NCI-H510A treated with DMSO at 0.1 percent for 48 hours (cell line): ENCODE data around the gene HECTD4.

Experiments
- DNase-seq: peaks from one replicate; lab custom pipeline; 2025; lab: John Stamatoyannopoulos, UW

HECTD4 gene

DNA sequence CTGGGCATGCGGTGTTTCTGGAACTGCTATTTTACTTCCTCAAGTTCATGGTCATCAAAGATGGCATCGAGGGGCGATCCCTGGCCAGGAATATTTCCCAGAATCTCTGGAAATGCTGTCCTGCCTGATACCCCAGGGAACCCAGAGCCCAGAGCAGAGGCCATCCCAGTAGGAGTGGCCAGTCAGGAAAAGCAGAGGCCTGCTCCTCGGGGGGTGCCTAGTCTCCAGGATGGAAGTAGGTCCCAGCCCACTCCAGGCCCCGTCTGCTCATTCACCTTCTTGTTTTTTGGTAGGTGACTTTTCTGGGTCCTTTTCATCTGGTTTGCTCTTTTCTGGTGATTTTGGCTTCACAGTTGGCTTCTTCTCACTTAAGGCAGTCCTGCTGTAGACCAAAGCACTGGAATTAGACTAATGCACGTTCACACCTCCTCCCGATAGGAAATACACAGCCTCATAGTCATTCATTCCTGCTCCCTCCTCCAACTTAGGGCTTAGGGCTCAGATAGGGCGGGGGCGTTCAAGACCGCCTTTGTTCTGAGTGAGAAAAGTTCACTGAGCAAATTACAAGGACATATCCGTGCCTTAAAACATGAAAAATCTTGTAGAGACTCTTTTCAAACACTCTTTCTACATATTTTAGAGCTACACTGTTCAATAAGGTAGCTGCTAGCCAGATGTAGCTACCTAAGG, 205.8 kb downstream of the HECTD4 start:
- no peak for DNase-seq

GRCh38 chr12:112175361-112176155, 206.7 kb downstream of the HECTD4 start:
- DNase-seq = no peak

DNA sequence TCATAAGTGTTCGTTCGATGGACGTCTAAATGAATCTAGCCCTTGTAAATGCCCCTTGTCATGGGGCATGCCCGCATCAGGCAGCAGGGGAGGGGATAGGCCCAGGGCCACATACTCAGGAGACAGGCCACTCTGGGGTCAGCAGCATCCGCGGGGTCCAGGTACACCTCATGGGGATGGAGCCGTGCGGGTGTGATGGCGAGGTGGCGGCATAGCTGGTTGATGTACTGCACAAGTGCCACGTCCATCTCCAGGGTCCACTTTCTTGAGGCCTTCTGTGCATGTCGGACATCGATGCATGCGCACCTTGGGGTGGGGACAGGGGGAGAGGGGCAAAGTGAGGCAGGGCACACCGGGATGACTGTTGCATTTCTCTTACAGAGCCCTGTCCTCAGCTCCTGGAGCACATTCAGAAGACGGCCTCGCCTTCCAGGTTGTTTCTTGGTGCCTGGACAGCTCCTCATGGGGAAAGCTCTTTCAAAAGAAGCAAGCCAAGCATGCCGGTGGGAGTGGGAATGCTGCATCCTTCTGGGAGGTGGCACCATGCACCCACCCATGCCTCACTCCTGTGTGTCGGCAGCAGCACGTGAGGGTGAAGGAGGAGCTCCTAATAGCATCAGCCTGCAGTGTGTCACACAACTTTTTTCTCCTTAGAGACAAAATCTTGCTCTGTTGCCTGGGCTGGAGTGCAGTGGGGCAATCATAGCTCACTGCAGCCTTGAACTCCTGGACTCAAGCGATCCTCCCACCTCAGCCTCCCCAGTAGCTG, 209.5 kb downstream of the HECTD4 start:
- no peak for DNase-seq

DNA sequence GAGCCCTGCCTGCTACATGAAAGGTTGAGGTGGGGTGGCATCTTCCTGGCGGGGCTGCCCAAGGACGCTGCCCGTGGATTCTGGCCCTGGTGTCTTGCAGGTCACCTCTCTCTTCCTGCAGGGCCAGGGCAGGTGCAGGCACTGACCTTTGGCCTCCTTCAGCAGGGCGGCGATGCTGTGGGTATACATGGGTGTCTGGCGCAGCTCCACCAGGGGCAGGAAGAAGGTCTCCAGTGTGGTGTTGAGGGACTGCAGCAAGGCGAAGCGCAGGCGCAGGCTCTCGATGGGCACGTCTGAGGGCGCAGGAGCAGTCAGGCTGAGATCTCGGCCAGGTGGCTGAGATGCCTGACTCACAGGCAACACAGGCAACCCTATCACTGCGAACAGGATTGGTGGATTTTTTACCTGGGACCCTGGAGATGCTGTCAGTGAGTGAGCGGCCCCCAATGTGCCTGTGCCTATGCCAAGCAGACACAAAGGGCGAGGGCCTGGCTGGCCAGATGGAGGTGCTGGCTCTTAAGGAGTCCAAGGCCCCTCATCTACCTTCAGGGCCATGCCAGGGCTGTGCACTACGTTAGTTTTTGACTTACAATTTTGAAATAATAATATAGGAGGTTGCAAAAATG, 211.1 kb downstream of the HECTD4 start:
- DNase-seq = no peak

DNA sequence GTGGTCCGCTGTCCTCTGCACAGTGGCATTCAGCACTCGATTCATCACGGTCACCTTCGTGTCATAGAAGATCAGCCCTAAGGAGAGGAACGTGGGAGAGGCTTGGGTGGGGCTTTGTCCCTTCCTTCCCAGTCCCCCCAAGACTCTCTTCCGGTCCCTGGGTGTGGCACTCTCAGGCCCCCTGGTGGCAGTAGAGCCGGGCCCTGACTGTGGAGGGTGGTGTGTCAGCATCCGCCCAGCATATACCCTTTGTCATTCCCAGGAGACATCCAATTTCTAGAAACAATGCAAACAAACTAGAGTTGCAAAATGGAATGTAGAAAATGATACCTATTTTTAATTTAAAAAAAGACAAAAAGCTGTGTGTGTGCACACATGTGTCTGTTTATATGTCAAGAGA, 211.9 kb downstream of the HECTD4 start:
- no peak for DNase-seq

DNA sequence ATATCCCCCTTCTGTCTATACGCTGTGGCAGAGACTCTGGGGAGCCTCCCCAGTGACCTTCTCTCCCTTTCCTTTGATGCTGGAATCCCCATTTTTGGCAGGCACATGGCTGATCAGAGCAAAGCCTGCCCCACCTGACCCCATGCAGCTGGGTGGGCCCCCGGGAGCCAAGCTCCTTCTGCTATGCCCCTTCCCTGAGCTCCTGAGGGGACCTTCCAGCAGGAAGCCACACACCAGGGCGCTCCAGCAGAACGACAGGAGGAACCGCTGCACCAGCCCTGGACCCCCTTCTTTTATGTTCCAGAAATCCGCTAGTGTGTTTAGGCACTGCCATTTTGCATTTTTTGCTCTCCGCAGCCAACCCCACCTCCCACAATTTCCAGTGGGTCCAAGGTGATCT, 212.3 kb downstream of the HECTD4 start:
- DNase-seq = no peak

- DNase-seq = no peak
These were observed 212.9 kb downstream of the HECTD4 start for GRCh38 chr12:112169161-112169872.

DNA sequence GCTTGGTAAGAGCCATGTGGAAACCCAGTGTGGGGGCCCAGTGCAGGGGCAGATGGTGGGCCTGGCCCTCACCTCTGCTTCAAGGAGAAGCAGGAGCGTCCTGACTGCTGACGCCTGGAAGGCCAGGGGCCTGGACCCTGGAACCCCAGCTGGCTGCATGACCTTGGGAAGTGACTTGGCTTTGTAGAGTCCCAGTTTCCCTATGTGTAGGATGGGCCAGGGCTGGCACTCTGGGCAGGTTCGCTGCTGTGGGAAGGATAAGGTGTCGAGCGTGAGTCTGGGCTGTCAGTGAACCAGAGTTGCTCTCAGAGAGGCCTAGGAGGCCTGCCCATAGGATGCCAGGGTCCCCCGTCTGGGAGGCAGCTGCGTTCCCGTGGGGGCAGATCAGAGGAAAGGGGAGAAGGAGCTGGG, 213.7 kb downstream of the HECTD4 start:
- DNase-seq = no peak

- peak; percentile 15 for DNase-seq
These were observed 214.3 kb downstream of the HECTD4 start for GRCh38 chr12:112167718-112168525.

GRCh38 chr12:112167031-112167461, 215.2 kb downstream of the HECTD4 start:
- no peak for DNase-seq

DNA sequence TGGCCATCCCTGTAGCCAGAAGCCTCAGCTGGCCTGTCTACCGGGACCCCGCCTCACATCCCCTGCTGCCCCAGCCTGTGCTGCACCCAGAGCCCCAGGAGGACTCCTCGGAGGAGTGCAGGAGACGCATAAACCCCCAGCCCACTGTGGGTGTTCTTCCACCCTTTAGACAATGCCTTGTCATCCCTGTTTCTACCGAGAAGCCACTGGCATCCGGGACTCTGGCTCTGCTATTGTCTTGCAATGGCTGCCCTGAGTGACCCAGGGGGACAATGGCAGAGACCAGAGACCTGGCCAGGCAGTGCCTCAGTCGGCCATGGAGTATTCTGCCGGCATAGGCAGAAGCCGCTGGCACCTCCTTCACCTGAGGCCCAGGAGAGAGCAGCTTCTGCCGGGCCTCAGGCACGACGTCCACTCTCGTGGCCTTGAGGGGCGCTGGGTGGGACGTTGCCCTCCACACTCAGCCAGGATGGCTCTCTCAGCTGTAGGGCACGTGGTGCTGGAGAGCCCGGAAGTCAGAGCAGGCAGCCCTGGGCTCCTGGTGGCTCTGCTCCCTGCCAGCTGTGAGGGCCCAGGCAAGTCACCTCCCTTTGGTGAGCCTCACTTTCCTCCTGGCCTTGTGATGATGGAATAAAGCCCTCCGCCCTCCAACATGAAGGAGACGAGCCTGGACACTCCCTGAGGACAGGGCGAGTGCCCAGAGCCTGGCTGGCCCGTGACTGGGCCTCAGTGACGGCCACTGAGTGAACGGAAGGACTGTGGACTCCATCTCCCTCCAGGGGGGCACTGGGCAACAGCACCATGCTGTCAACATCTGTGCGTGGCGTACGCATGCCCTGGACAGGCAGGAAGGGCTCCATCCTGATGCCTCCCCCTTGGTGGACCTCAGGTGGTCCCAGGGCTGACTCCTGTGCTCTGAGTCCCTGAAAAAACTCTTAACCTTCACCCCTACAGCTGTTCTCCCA, 215.9 kb downstream of the HECTD4 start:
- no peak for DNase-seq

DNA sequence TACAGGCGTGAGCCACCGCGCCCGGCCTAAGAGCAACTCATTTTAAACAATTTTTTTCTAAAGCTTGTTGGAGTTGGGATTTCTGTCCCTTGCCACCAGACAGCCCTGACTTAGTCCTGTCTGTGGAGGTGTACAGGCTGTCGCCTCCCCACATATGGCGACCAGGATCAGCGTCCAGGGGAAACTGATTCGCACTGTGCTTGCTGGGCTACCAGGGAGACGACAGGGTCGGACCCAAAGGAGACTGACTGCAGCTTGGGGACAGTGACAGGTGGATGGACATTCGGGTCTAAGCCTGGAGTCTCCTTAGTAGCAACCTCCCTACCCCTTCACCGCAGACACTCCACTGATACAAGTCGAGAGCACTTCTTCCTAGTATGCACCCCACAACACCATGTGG, 216.6 kb downstream of the HECTD4 start:
- no peak for DNase-seq

DNA sequence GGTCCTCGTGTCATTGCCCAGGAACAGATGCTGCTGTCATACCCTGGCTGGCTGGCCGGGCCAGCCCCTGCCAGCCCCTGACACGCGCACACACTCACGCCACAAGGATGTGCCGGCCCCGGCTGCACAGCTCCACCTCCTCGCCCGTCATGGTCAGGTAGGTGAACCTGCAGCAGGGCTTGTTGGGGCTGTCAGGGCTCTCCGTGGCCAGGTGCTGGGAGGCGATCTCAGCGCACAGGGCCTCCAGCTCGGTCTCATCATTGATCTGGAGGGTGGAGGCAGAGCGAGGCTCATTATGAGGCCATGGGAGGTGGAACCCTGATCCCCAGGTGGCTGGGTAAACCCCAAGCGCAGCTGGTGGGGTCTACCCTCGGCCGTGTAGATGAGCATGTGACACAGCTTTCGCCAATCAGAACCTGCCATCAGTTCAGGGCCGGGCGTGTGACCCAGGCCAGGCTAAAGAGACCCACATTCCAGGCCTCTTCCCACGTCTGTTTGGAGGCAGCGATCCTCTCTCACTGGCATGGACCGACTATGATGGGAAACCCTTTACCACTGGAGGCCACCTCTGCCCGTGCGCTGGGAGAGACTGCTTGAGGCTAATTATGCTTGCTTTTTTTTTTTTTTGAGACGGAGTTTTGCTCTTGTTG, 218.1 kb downstream of the HECTD4 start:
- no peak for DNase-seq

DNA sequence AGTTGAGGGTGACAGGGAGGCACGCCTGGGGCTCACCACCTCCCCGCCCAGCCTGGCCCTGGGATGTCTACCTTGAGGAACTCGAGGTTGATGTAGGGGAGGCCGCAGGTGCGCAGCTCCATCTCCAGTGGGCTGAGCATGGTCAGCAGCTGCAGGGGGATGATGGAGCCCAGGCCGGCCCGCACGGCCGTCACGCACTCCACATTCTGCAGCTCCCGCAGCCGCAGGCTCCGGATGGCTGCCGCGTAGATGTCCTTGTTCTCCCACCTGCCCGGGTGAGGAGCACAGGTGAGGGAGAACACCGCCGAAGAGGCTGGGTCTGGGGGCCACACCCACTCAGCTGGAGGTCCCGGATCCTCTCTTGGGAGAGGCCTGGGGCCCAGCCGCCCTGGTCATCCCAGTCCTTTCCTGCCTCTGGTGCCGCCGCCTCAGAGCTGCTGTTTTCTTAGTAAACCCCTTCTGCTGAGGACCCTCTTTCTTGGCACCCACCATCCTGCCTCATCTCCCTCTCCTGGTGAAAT, 218.7 kb downstream of the HECTD4 start:
- no peak for DNase-seq

DNA sequence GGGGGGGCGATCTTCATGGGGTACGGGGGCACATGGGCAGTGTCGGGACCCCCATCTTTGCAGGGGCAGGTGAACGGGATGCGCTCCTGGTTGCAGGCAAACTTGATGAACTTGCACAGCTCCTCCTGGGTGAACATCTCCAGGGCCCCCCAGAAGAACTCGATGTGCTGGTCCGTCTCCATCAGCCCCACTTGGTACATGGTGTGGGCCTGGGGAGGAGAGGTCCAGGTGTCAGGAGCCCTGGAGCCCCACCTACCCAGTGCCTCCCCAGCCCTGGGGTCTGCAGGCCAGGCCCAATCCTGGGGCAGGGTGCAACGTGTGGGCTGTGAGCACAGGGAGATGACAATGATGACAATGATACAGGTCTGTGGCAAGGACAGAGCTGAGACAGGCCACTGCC, 219.2 kb downstream of the HECTD4 start:
- no peak for DNase-seq

DNA sequence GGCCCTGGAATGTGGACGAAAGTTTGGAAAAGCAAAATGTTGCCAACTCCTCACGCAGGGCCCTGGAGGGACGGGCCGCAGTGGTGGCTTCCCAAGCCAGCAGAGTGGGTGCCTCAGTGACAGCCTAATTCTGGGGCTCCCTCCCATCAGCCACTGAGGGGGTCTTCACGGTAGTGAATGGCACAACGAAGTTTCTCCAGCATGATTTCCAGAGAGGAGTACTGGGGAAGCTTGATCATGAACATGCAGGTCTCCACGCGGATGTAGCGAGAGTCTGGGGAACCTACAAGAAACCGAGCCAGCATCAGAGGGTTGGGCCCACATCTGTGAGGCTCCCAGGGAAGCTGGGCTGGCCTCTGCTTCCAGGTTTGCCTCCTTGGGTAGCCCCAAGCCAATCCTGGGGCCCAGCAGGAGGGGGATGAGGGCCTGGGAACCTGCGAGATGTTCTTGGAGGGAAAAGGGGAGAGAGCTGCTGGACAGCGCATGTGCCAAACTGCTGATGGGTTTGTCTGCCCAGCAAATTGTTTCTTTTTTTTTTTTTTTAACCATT, 219.9 kb downstream of the HECTD4 start:
- no peak for DNase-seq

- no peak for DNase-seq
These were observed 220.5 kb downstream of the HECTD4 start for GRCh38 chr12:112161711-112162110.

DNA sequence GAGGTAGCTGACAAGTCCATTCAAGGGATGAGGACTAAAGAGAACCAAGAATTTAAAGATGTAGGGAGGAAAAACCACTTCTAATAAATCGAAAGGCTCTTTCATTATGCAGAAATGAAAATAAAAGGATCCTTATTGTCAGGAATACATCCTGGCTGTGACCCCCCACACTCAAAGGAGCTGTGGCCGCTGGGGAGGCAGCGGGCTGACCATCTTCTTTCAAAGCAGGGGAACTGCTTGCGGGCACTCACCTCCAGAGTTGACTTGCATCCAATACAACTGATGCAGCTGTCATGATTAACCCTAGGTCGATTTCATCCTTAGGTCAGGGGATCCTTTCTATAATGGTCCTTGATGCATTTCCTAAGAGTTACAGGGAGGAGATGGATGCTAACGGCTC, 221.6 kb downstream of the HECTD4 start:
- no peak for DNase-seq

DNA sequence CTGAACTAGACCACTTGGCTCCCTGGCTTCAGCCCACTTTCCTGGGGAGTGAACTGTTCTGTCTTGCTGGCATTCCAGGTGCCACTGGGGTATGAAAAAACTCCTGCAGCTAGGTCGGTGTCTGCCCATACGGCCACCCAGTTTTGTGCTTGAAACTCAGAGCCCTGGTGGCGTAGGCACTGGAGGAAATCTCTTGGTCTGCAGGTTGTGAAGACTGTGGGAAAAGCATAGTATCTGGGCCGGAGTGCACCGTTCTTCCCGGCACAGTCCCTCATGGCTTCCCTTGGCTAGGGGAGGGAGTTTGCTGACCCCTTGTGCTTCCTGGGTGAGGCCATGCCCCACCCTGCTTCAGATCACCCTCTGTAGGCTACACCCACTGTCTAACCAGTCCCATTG, 223.1 kb downstream of the HECTD4 start:
- no peak for DNase-seq
